ENCODE measurements around the gene SEC22A.

- TF ChIP-seq CTCF (IDR thresholded peaks at IDR 0.05; ENCODE audit: insufficient read depth, low read length) (no peak), POLR2AphosphoS5 (IDR thresholded peaks at IDR 0.05; ENCODE audit: low read depth) (no peak)
These were observed 83.7 kb downstream of the SEC22A start for GRCh38 chr3:123285479-123285878.
